CD4-positive, alpha-beta memory T cell (primary cell): ENCODE data around the gene SIL1. TPM values are rescaled to one million over a fixed set of nuclear protein-coding genes. Genes with fewer than 3 reads are reported as not detected.
"Not testable (repeated sequence)": the region's sequence is repeated elsewhere in the genome, so short reads cannot be mapped to it uniquely, and the experiment has no call there.

ENCODE experiments used
- CTCF ChIA-PET: fragments of 350-600 bp; sonication (Branson Sonifier 250); formaldehyde crosslinking; loops from one replicate; lab custom pipeline; 2021; ENCODE audit warnings: inconsistent platforms; ENCODE audit not compliant: partially characterized antibody; lab: Charles Lee
- POLR2A ChIA-PET: fragments of 350-600 bp; sonication (Branson Sonifier 250); formaldehyde crosslinking; loops from one replicate; lab custom pipeline; 2021; ENCODE audit not compliant: partially characterized antibody; lab: Charles Lee
- DNase-seq, 5 donors: peaks; one replicate each; pipeline versions ENCODE4 v3.0.0 to v3.0.0-alpha.2; 2020 to 2022; ENCODE audit warnings: mixed read lengths in 1 of 5
- H3K27ac ChIP-seq: one replicate; pipeline ENCODE4 v1.7.0; 2013; ENCODE audit warnings: low read depth, low read length
- H3K27me3 ChIP-seq: 2 replicates; pipeline ENCODE4 v1.7.0; 2013; ENCODE audit warnings: mild to moderate bottlenecking, low read length, moderate library complexity; ENCODE audit not compliant: insufficient read depth
- H3K36me3 ChIP-seq: 2 replicates; pipeline ENCODE4 v1.7.0; 2013; ENCODE audit warnings: mild to moderate bottlenecking, low read length, moderate library complexity; ENCODE audit not compliant: insufficient read depth
- H3K4me1 ChIP-seq: 2 replicates; pipeline ENCODE4 v1.7.0; 2013; ENCODE audit warnings: mild to moderate bottlenecking, low read length, moderate library complexity; ENCODE audit not compliant: insufficient read depth
- H3K4me3 ChIP-seq, 2 donors: one replicate each; pipeline ENCODE4 v1.7.0; 2013; ENCODE audit warnings: low read length in 2 of 2, mild to moderate bottlenecking in 1 of 2
- H3K9me3 ChIP-seq, 2 donors: one replicate each; pipeline ENCODE4 v1.7.0; 2013; ENCODE audit warnings: low read length in 2 of 2, control low read depth in 1 of 2; ENCODE audit not compliant: control insufficient read depth in 1 of 2
- H3K27ac Mint-ChIP-seq, 7 donors: one replicate each; pipeline ENCODE4 v1.8.0; 2020 to 2021; ENCODE audit warnings: mixed read lengths in 7 of 7, mild to moderate bottlenecking in 6 of 7, inconsistent platforms in 3 of 7, moderate library complexity in 3 of 7
- H3K27me3 Mint-ChIP-seq, 2 donors: one replicate each; pipeline ENCODE4 v1.8.0; 2020 to 2021; ENCODE audit warnings: mixed read lengths in 2 of 2
- H3K36me3 Mint-ChIP-seq, 2 donors: one replicate each; pipeline ENCODE4 v1.8.0; 2020 to 2021; ENCODE audit warnings: mixed read lengths in 2 of 2, inconsistent platforms in 1 of 2, mild to moderate bottlenecking in 1 of 2
- H3K4me1 Mint-ChIP-seq, 4 donors: one replicate each; pipeline ENCODE4 v1.8.0; 2020 to 2021; ENCODE audit warnings: mixed read lengths in 4 of 4, mild to moderate bottlenecking in 1 of 4
- H3K4me3 Mint-ChIP-seq, 8 donors: one replicate each; pipeline ENCODE4 v1.8.0; 2020 to 2021; ENCODE audit warnings: mixed read lengths in 8 of 8, mild to moderate bottlenecking in 7 of 8, moderate library complexity in 6 of 8, inconsistent platforms in 3 of 8
- H3K9me3 Mint-ChIP-seq, 8 donors: one replicate each; pipeline ENCODE4 v1.8.0; 2020 to 2021; ENCODE audit warnings: mixed read lengths in 8 of 8, mild to moderate bottlenecking in 5 of 8, inconsistent platforms in 3 of 8, moderate library complexity in 1 of 8
- intact Hi-C: fragments of 100-400 bp; cut with micrococcal nuclease; formaldehyde crosslinking; loops from one replicate; pipeline ENCODE4 v1.15.1; 2023
- polyA plus RNA-seq, 2 donors: library from polyadenylated mRNA; unstranded; fragments of 300-500 nt; fragmentation: Illumina TruSeq; gene quantifications; one replicate each; pipeline ENCODE4 v1.2.3, GENCODE V29; 2021
- total RNA-seq, 2 experiments: library from RNA; stranded (reverse); gene quantifications; one replicate each; pipeline ENCODE4 v1.2.3, GENCODE V29; 2021

The SIL1 gene
- total and polyA plus RNA-seq, 4 experiments from 2014 or later = 12.2 to 16.7 (median 14.4) TPM

- CTCF ChIA-PET, H3K9me3 ChIP-seq, H3K27ac ChIP-seq: not testable (repeated sequence)
These were observed 20.9 kb downstream of the SIL1 start for GRCh38 chr5:139177281-139177680.

DNA sequence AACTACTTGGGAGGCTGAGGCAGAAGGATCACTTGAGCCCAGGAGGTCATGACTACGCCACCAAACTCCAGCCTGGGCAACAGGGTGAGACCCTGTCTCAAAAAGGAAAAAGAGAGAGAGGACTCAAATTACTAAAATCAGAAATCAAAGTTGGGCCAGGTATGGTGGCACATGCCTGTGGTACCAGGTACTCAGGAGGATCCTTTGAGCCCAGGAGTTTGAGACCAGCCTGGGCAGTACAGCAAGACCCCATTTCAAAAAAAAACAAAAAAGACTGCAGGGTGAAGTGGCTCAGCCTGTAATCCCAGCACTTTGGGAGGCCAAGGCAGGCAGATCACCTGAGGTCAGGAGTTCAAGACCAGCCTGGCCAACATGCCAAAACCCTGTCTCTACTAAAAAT is 23.8 kb downstream of the SIL1 start:
- H3K36me3 ChIP-seq, DNase-seq, H3K27me3 ChIP-seq, H3K4me1 ChIP-seq, H3K4me3 ChIP-seq, H3K9me3 ChIP-seq, CTCF ChIA-PET, H3K27ac ChIP-seq, H3K27me3 Mint-ChIP-seq, H3K27ac Mint-ChIP-seq, POLR2A ChIA-PET, H3K4me3 Mint-ChIP-seq, intact Hi-C loops: not testable (repeated sequence)
- peaks cover 0 to 23% (median 9%) of the 10 kb centered on the region in 8 donors for H3K9me3 Mint-ChIP-seq
- H3K4me1 Mint-ChIP-seq = peaks cover 7 to 16% (median 13%) of the 10 kb centered on the region in 4 donors
- peaks cover 10 to 18% of the 10 kb centered on the region in 2 donors for H3K36me3 Mint-ChIP-seq

More at GRCh38 chr5:139177281-139177680, 20.9 kb downstream of the SIL1 start:
- intact Hi-C loops, H3K27me3 ChIP-seq, DNase-seq, H3K4me3 Mint-ChIP-seq, H3K4me3 ChIP-seq, POLR2A ChIA-PET, H3K36me3 ChIP-seq, H3K4me1 ChIP-seq, H3K27me3 Mint-ChIP-seq, H3K27ac Mint-ChIP-seq: not testable (repeated sequence)
- peaks cover 0 to 17% (median 2%) of the 10 kb centered on the region in 8 donors for H3K9me3 Mint-ChIP-seq
- peaks cover 7 to 21% (median 16%) of the 10 kb centered on the region in 4 donors for H3K4me1 Mint-ChIP-seq
- peaks cover 10 to 15% of the 10 kb centered on the region in 2 donors for H3K36me3 Mint-ChIP-seq

- H3K9me3 ChIP-seq = peaks cover 0 to 4% of the 10 kb centered on the region in 2 donors
- no peaks in the 10 kb centered on the region for H3K27me3 ChIP-seq
- ChIA-PET CTCF (no interaction called here), POLR2A (no interaction called here)
- intact Hi-C loops = no loop called here
- Mint-ChIP-seq H3K27ac (no peak overlapping the region), H3K36me3 (peaks cover 8 to 21% of the 10 kb centered on the region in 2 donors), H3K9me3 (peaks cover 0 to 23% (median 9%) of the 10 kb centered on the region in 8 donors), H3K4me3 (no peak overlapping the region), H3K4me1 (peaks cover 3 to 5% (median 4%) of the 10 kb centered on the region in 4 donors), H3K27me3 (no peaks in the 10 kb centered on the region)
- no peaks in the 10 kb centered on the region for H3K36me3 ChIP-seq
- no peak for DNase-seq
- no peak overlapping the region for H3K27ac ChIP-seq
- no peaks in the 10 kb centered on the region for H3K4me1 ChIP-seq
- H3K4me3 ChIP-seq = no peak overlapping the region
These were observed 26.3 kb downstream of the SIL1 start for GRCh38 chr5:139171779-139172404.

DNA sequence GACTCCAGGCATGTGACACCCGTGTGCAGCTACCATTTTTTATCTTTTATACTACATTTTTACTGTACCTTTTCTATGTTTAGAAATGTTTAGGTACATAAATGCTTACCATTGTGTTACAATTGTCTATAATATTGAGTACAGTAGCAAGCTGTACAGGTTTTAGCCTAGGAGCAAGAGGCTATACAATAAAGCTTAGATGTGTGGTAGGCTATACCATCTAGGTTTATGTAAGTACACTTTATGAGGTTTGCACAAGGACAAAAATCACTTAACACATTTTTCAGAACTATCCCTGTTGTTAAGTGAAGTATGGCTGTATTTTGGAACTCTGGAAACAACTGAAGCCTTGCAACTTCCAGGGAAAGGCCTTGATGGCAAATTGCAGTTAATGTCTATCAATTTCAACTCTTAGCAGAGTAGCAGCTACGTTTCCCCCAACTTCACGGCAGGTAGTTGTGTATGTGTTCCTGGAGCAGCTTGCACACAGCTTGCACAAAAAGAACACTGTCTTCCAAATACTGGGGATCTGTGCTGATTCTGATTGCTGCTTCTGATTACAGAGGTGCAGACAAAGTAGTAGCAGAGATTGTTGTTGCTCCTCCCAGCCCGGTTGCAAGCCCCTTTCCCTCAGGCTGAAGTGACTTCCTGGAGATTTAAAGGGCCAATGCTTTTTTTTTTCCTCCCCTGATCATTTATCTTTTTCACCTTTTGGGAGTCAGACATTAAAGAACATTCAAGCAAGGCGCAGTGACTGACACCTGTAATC is 30.0 kb downstream of the SIL1 start:
- H3K9me3 Mint-ChIP-seq = peaks cover 0 to 16% (median 9%) of the 10 kb centered on the region in 8 donors
- H3K4me3 Mint-ChIP-seq = no peak overlapping the region
- ChIA-PET POLR2A (no interaction called here), CTCF (no interaction called here)
- peak overlapping the region in 1 of 7 donors; percentile 66 for H3K27ac Mint-ChIP-seq
- Histone ChIP-seq H3K36me3 (no peaks in the 10 kb centered on the region), H3K9me3 (peaks cover 0 to 4% of the 10 kb centered on the region in 2 donors), H3K27ac (no peak overlapping the region), H3K27me3 (no peaks in the 10 kb centered on the region), H3K4me3 (no peak overlapping the region), H3K4me1 (no peaks in the 10 kb centered on the region)
- intact Hi-C loops = no loop called here
- H3K27me3 Mint-ChIP-seq = no peaks in the 10 kb centered on the region
- no peaks in the 10 kb centered on the region for H3K4me1 Mint-ChIP-seq
- H3K36me3 Mint-ChIP-seq = peaks cover 0 to 10% of the 10 kb centered on the region in 2 donors
- no peak for DNase-seq

DNA sequence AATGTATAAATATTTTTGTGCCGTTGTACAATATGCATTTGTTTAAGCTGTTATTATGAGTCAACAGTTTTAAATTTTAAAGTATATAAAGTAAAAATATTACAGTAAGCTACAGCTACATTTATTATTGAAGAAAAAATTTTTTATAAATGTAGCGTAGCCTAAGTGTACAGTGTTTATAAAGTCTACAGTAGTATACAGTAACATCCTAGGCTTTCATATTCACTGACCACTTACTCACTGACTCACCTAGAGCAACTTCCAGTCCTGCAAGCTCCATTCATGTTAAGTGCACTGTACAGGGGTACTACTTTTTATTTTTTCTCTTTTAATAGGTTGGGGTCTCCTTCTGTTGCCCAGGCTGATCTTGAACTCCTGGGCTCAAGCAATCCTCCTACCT is 30.6 kb downstream of the SIL1 start:
- Histone ChIP-seq H3K4me1 (no peaks in the 10 kb centered on the region), H3K9me3 (peaks cover 0 to 4% of the 10 kb centered on the region in 2 donors), H3K4me3 (no peak overlapping the region), H3K27ac (no peak overlapping the region), H3K27me3 (no peaks in the 10 kb centered on the region), H3K36me3 (no peaks in the 10 kb centered on the region)
- Mint-ChIP-seq H3K9me3 (peaks cover 0 to 10% (median 8%) of the 10 kb centered on the region in 8 donors), H3K4me1 (no peaks in the 10 kb centered on the region), H3K27ac (peak overlapping the region in 1 of 7 donors; percentile 43), H3K4me3 (no peak overlapping the region), H3K27me3 (no peaks in the 10 kb centered on the region), H3K36me3 (peaks cover 0 to 10% of the 10 kb centered on the region in 2 donors)
- ChIA-PET POLR2A (no interaction called here), CTCF (no interaction called here)
- no peak for DNase-seq
- intact Hi-C loops = no loop called here

DNA sequence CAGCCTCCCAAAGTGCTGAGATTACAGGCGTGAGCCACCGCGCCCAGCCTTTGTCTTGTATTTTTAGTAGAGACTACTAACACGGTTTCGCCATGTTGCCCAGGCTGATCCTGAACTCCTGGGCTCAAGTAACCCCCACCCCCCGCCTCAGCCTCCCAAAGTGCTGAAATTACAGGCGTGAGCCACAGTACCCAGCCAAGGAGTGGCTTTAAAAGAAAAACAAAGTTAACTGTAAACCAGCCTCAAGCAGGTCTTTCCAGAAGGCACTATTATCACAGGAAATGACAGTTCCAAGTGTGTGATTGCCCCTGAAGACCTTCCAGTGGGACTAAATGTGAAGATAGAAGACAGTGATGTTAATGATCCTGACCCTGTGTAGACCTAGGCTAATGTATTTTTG is 31.1 kb downstream of the SIL1 start:
- H3K9me3 Mint-ChIP-seq = peaks cover 0 to 6% (median 5%) of the 10 kb centered on the region in 8 donors
- no peaks in the 10 kb centered on the region for H3K27me3 ChIP-seq
- no peaks in the 10 kb centered on the region for H3K27me3 Mint-ChIP-seq
- no peak overlapping the region for H3K4me3 ChIP-seq
- H3K4me3 Mint-ChIP-seq = no peak overlapping the region
- DNase-seq = no peak
- H3K36me3 ChIP-seq = no peaks in the 10 kb centered on the region
- peaks cover 0 to 4% of the 10 kb centered on the region in 2 donors for H3K9me3 ChIP-seq
- ChIA-PET POLR2A (no interaction called here), CTCF (no interaction called here)
- no peak overlapping the region for H3K27ac Mint-ChIP-seq
- H3K36me3 Mint-ChIP-seq = peaks cover 0 to 9% of the 10 kb centered on the region in 2 donors
- intact Hi-C loops = no loop called here
- H3K4me1 Mint-ChIP-seq = no peaks in the 10 kb centered on the region
- no peak overlapping the region for H3K27ac ChIP-seq
- no peaks in the 10 kb centered on the region for H3K4me1 ChIP-seq

DNA sequence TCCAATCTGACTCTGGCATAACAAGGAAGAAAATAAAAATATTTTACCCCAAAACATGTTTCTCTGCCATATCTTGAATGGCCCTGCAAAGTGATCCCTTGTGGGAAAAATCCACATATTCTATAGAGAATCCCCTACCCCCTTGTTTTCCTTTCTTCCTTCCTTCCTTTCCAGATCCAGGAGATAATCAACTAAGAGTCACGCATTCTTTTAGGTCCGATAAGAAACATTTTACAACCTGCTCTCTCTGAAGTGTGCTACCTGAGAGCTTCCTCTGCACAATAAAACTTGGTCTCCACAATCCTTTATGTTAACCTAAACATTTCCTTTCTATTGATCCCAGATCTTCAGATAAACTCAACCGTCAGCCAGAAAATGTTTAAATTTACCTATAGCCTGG is 33.3 kb downstream of the SIL1 start:
- H3K36me3 Mint-ChIP-seq, H3K4me3 Mint-ChIP-seq, POLR2A ChIA-PET, H3K36me3 ChIP-seq, H3K9me3 Mint-ChIP-seq, H3K4me3 ChIP-seq, H3K4me1 Mint-ChIP-seq, H3K27me3 ChIP-seq, H3K27ac ChIP-seq, H3K27me3 Mint-ChIP-seq, H3K27ac Mint-ChIP-seq, H3K9me3 ChIP-seq, intact Hi-C loops, DNase-seq, H3K4me1 ChIP-seq, CTCF ChIA-PET: not testable (repeated sequence)
